Right lobe of liver (tissue), 6 donors: Measurements from ENCODE around the gene TRIM17. TPM values are rescaled to one million over a fixed set of nuclear protein-coding genes. Genes with fewer than 3 reads are reported as not detected.

Source experiments
- ATAC-seq, 4 donors: fragments of 200-7000 bp; cut with Tn5 transposase; one replicate each; pipeline ENCODE4 v1.9.1; 2020; ENCODE audit warnings: mild to moderate bottlenecking in 4 of 4, moderate library complexity in 4 of 4
- DNase-seq, 3 donors: peaks; one replicate each; pipeline ENCODE4 v3.0.0-alpha.2; 2020
- H3K27ac ChIP-seq, 3 donors: fragments of 200-600 bp; one replicate each; pipeline ENCODE4 v1.8.0; 2022
- H3K27me3 ChIP-seq, 2 donors: fragments of 200-600 bp; one replicate each; pipeline ENCODE4 v1.8.0; 2022
- H3K36me3 ChIP-seq, 4 donors: fragments of 200-600 bp; sonication (generic) in 1 of 4; one replicate each; pipeline versions ENCODE4 v1.5.1 to v1.8.0; 2017 to 2022; ENCODE audit warnings: control low read depth in 1 of 4
- H3K4me1 ChIP-seq, 4 donors: fragments of 200-600 bp; sonication (generic) in 1 of 4; one replicate each; pipeline versions ENCODE4 v1.5.1 to v1.8.0; 2017 to 2022; ENCODE audit warnings: control low read depth in 1 of 4
- H3K4me3 ChIP-seq, 3 donors: fragments of 200-600 bp; one replicate each; pipeline ENCODE4 v1.8.0; 2022
- H3K9me3 ChIP-seq, 4 donors: fragments of 200-600 bp; sonication (generic) in 1 of 4; one replicate each; pipeline versions ENCODE4 v1.5.1 to v1.8.0; 2017 to 2022; ENCODE audit warnings: control low read depth in 1 of 4
- POLR2A ChIP-seq: fragments of 450-650 bp; IDR thresholded peaks from one replicate; pipeline ENCODE4 v1.6.1; 2017; ENCODE audit warnings: antibody characterized with exemption, mild to moderate bottlenecking
- WGBS: methylation state at CpG from one replicate; pipeline ENCODE4 v1.1.6; 2018; ENCODE audit warnings: low coverage, low lambda C conversion rate; ENCODE audit not compliant: insufficient coverage; ENCODE audit errors: missing lambda C conversion rate; 5-methylcytosine and 5-hydroxymethylcytosine counted together
- intact Hi-C, 2 donors: fragments of 100-400 bp; cut with DNase I; formaldehyde crosslinking; loops; one replicate each; pipeline versions ENCODE4 v1.11.2 to v1.14.1; 2022
- total RNA-seq, 6 experiments: library from RNA; depleted of rRNA in 2 of 6; stranded (reverse); fragments of >200 nt in 2 of 6; fragmentation: NEBNext Ultra II Directional in 3 of 6; extraction: Animal tissue kit (Norgen Biotek cat#: 25700) in 3 of 6; gene quantifications; one replicate each; pipeline versions ENCODE4 v1.1.0 to v1.2.4, GENCODE V29; 2016 to 2023
- TF ChIP-seq, protein P1 (sequence below), 4 donors: fragments of 200-600 bp in 3 of 4; fragments of 450-650 bp in 1 of 4; IDR thresholded peaks; one replicate each; pipeline versions ENCODE4 v1.5.1 to v1.8.0; 2016 to 2022; ENCODE audit warnings: antibody characterized with exemption in 4 of 4, mild to moderate bottlenecking in 2 of 4
- donor health status: DM: no; HTN: yes; CAD: no.
- donor health status: DM: no; HTN: no; CAD: no.
- donor health status: DM: no; HTN: no; CAD: no.
- donor health status: DM: no; HTN: yes; CAD: no.
- donor health status: DM: no; HTN: yes; CAD: no.

Gene TRIM17
- total RNA-seq, 6 experiments from 2014 or later: not detected

DNA sequence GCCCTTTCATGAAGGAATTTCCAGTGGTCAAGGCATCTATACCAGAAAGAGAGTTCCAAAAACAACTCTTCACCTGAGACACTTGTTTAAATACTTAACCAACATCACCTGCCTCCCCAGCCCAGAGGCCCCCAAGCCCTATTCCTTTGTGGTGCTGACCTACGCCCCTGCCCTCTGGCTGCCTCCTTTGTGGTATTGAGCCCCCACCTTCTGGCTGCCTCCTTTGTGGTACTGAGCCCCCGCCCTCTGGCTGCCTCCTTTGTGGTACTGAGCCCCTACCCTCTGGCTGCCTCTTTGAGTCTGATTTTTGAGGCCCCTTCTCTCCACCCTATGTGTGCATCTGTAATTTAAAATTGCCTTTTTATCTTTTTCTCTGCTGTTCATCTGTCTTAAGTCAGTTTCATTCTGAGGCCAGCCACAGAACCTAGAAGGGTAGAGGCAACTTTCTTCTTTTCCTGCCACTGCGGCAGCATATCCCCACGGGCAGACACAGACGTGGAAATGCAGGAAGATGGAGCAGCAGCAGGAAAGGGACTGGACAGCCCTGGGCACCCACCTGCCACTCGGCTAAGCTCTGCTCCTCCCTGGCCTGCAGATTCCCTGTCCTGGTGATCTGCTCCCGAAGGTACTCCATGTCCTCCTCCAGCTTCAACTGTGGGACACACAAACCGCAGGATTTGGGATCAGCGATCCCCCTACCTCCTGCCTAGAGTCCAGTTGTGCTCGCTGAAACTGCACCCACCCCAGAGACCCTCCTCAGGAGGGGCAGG lies 3.2 kb downstream of the TRIM17 start:
- DNase-seq: no peak
- H3K4me1 ChIP-seq: peaks cover 0 to 7% (median 0%) of the 10 kb centered on the region in 4 donors
- ATAC-seq: no peak
- H3K27me3 ChIP-seq: no peaks in the 10 kb centered on the region
- H3K9me3 ChIP-seq: no peaks in the 10 kb centered on the region
- no peak overlapping the region for H3K27ac ChIP-seq
- TF ChIP-seq, protein P1, sequence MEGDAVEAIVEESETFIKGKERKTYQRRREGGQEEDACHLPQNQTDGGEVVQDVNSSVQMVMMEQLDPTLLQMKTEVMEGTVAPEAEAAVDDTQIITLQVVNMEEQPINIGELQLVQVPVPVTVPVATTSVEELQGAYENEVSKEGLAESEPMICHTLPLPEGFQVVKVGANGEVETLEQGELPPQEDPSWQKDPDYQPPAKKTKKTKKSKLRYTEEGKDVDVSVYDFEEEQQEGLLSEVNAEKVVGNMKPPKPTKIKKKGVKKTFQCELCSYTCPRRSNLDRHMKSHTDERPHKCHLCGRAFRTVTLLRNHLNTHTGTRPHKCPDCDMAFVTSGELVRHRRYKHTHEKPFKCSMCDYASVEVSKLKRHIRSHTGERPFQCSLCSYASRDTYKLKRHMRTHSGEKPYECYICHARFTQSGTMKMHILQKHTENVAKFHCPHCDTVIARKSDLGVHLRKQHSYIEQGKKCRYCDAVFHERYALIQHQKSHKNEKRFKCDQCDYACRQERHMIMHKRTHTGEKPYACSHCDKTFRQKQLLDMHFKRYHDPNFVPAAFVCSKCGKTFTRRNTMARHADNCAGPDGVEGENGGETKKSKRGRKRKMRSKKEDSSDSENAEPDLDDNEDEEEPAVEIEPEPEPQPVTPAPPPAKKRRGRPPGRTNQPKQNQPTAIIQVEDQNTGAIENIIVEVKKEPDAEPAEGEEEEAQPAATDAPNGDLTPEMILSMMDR (IDR thresholded peaks at IDR 0.05): no peak
- no peak for TF ChIP-seq POLR2A
- 83% methylated on average over 5 of the region's 10 CpGs for WGBS
- H3K36me3 ChIP-seq: no peaks in the 10 kb centered on the region
- intact Hi-C loops: no loop called here
- no peak overlapping the region for H3K4me3 ChIP-seq

DNA sequence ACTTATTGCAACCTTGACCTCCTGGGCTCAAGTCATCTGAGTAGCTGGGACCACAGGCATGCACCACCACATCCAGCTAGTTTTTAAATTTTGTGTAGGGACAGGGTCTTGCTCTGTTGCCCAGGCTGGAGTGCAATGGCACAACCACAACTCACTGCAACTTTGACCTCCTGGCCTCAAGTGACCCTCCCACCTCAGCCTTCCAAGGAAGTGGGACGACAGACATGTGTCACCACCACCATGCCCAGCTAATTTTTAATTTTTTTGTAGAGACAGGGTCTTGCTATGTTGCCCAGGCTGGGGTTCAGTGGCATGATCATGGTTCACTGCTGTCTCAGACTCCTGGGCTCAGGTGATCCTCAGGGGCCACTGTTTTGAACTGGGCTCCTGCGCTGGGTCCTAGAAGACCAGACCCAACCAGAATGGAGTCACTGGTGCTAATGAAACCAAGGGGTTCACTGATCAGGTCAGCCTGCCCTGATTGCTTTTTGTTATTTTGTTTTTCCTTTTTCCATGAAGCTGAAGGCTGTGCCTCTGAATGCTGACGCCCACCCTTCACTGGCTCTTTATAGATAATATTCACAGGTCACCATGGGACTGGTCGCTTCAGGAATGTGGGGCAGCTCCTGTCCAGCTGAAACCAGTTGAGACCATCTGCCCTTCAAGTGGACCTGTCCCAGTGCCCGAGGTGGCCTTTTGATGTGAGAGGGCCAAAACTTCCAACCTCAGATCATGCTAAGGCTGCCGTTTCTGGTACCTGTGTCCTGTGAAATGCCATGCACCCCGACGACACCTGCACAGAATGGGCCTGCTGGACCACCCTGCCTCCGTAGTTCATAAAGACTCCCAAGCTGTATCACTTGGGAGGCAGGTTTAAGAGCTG lies 4.9 kb downstream of the TRIM17 start:
- DNase-seq (peak in 1 of 3 donors; percentile 15), ATAC-seq (no peak)
- WGBS: 83% methylated on average over 2 of the region's 9 CpGs
- Histone ChIP-seq H3K27me3 (no peaks in the 10 kb centered on the region), H3K4me3 (no peak overlapping the region), H3K36me3 (no peaks in the 10 kb centered on the region), H3K4me1 (peaks cover 0 to 10% (median 0%) of the 10 kb centered on the region in 4 donors), H3K9me3 (no peaks in the 10 kb centered on the region), H3K27ac (no peak overlapping the region)
- intact Hi-C loops: no loop called here
- TF ChIP-seq, protein P1 (IDR thresholded peaks at IDR 0.05): no peak
- TF ChIP-seq POLR2A: no peak

DNA sequence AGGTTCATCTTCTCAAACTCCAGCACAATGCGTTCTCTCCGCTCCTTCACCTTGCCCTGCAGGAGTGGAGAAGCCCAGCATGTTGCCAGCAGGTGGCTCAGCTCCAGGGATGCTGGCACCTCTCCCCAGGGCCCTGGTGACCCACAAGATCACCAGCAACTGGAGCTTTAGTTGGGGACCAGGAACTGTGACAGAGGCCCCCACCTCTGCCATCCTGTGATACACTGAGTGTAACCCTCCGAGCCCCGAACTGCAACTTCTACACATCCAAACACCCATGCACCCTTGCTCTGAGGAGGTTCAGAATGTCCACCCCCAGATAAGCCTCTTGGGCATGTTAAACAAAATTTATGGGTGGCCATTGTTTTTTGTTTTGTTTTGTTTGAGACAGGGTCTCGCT lies 5.5 kb downstream of the TRIM17 start:
- no peak for ATAC-seq
- H3K4me1 ChIP-seq: peaks cover 0 to 6% (median 0%) of the 10 kb centered on the region in 4 donors
- H3K9me3 ChIP-seq: no peaks in the 10 kb centered on the region
- H3K27me3 ChIP-seq: no peaks in the 10 kb centered on the region
- H3K36me3 ChIP-seq: no peaks in the 10 kb centered on the region
- WGBS: 89% methylated on average over 1 of the region's 5 CpGs
- no peak overlapping the region for H3K27ac ChIP-seq
- TF ChIP-seq POLR2A: no peak
- TF ChIP-seq, protein P1 (IDR thresholded peaks at IDR 0.05): no peak
- no peak for DNase-seq
- intact Hi-C loops: no loop called here
- H3K4me3 ChIP-seq: no peak overlapping the region

DNA sequence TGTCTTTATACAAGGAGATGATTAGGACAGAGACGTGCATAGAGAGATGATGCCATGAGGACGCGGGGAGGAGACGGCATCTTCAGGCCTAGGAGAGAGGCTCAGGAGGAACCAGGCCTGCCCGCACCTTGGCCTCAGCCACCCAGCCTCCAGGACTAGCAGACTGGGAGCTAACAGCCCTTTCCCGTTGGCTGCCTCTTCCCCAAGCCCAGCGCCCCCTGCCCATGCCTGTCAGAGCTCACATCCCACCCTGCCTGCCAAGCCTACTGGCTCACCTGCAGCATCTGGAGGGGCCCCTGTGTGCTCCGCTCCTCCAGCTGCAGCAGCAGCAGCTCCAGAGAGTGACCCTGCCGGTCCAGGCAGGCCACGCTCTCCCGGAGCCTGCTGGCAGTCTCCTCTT lies 6.0 kb downstream of the TRIM17 start:
- Histone ChIP-seq H3K27ac (no peak overlapping the region), H3K4me1 (peaks cover 0 to 4% (median 0%) of the 10 kb centered on the region in 4 donors), H3K4me3 (no peak overlapping the region), H3K9me3 (no peaks in the 10 kb centered on the region), H3K36me3 (no peaks in the 10 kb centered on the region), H3K27me3 (no peaks in the 10 kb centered on the region)
- WGBS: no CpG with 5 or more reads among the region's 11 CpGs
- TF ChIP-seq, protein P1 (IDR thresholded peaks at IDR 0.05): no peak
- TF ChIP-seq POLR2A: no peak
- intact Hi-C loops: no loop called here
- DNase-seq (no peak), ATAC-seq (no peak)
